Measurements from ENCODE around the gene SASH1.

Gene SASH1

GRCh38 chr6:148526145-148526544, 183.5 kb downstream of the SASH1 start:
- DNase-seq = no peak

GRCh38 chr6:148528292-148528691, 185.7 kb downstream of the SASH1 start:
- no peak for DNase-seq

- DNase-seq = no peak
Measured at GRCh38 chr6:148529010-148529409, 186.4 kb downstream of the SASH1 start.

GRCh38 chr6:148530394-148530953, 187.8 kb downstream of the SASH1 start:
- no peak for DNase-seq

GRCh38 chr6:148530976-148531375, 188.3 kb downstream of the SASH1 start:
- no peak for DNase-seq

- no peak for DNase-seq
Measured at GRCh38 chr6:148532698-148533097, 190.1 kb downstream of the SASH1 start.

GRCh38 chr6:148533309-148534107, 190.9 kb downstream of the SASH1 start:
- DNase-seq = no peak

- no peak for DNase-seq
Measured at GRCh38 chr6:148534871-148535270, 192.2 kb downstream of the SASH1 start.

GRCh38 chr6:148535381-148535780, 192.7 kb downstream of the SASH1 start:
- no peak for DNase-seq

- no peak for DNase-seq
Measured at GRCh38 chr6:148535976-148536375, 193.3 kb downstream of the SASH1 start.

GRCh38 chr6:148538261-148539190, 195.9 kb downstream of the SASH1 start:
- DNase-seq = no peak

GRCh38 chr6:148543540-148543939, 200.9 kb downstream of the SASH1 start:
- DNase-seq = no peak

- no peak for DNase-seq
Measured at GRCh38 chr6:148544421-148544820, 201.8 kb downstream of the SASH1 start.

- DNase-seq = no peak
Measured at GRCh38 chr6:148545901-148546300, 203.3 kb downstream of the SASH1 start.

- no peak for DNase-seq
Measured at GRCh38 chr6:148547110-148547509, 204.5 kb downstream of the SASH1 start.

- DNase-seq = no peak
Measured at GRCh38 chr6:148548065-148548748, 205.6 kb downstream of the SASH1 start.

GRCh38 chr6:148548749-148549140, 206.1 kb downstream of the SASH1 start:
- no peak for DNase-seq

GRCh38 chr6:148550569-148550968, 207.9 kb downstream of the SASH1 start:
- no peak for DNase-seq

- DNase-seq = no peak
Measured at GRCh38 chr6:148551226-148551625, 208.6 kb downstream of the SASH1 start.

- DNase-seq = no peak
Measured at GRCh38 chr6:148556410-148556809, 213.8 kb downstream of the SASH1 start.

GRCh38 chr6:148557796-148558321, 215.2 kb downstream of the SASH1 start:
- DNase-seq = peak; percentile 13

- peak; percentile 78 for DNase-seq
Measured at GRCh38 chr6:148559848-148560433, 217.3 kb downstream of the SASH1 start.

Data from activated CD4-positive, alpha-beta T cell treated with anti-CD3 and anti-CD28 coated beads for 48 hours (primary cell).